COLO668 (cell line): ENCODE measurements around the gene SUCLG2.
"Not testable (repeated sequence)": the region's sequence is repeated elsewhere in the genome, so short reads cannot be mapped to it uniquely, and the experiment has no call there.

Experiments used
- DNase-seq: peaks from one replicate; lab custom pipeline; 2025; ENCODE audit not compliant: unreplicated experiment; lab: John Stamatoyannopoulos, UW

Gene SUCLG2

DNA sequence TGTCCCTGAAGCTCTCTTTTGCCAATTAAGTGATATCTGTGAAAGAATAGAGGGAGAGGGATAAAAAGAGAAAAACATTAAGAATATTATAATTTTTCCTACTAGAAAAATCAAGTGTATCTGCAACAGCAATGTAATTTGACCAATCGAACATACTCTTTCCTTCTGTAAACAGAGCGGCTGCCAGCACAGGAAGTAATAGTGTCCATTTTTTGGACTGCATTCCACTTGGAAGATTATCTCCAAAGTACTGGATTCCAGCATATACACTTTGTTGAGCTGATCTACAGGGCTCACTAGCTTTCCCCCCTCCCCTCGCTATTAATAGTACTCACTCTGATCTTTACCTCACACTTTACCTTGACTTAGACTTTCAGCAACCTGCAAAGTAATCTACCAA, 90.4 kb downstream of the SUCLG2 start:
- no peak for DNase-seq

DNA sequence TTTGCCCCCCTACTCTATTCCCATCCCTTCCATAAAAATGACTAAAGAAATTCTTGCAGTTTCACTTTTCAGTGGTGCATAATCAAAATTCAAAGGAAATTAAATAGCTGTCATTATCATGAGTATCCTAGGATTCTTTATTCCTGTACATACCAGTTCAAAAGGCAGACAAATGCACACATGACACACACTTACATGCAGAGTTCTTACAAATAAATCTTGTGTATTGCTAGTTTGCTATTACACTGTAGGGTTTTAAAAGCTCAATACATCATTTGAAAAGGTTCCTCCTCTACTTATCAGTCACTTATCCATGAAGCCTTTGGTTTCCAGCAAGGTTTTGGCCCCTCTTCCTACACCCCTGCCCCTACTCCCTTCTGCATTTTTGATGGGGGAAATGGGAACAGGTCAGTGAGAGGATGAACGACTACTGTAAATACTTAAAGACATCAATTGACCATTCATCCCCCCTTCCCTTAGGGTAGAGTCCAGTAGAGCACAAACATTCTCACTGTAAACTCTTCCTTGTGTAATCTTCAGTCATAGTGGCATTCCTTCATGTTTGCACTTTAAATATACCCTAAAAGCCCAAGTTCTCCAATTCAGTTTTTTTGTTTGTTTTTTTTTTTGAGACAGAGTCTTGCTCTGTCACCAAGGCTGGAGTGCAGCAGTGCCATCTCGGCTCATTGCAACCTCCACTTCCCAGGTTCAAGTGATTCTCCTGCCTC, 92.6 kb downstream of the SUCLG2 start:
- no peak for DNase-seq

DNA sequence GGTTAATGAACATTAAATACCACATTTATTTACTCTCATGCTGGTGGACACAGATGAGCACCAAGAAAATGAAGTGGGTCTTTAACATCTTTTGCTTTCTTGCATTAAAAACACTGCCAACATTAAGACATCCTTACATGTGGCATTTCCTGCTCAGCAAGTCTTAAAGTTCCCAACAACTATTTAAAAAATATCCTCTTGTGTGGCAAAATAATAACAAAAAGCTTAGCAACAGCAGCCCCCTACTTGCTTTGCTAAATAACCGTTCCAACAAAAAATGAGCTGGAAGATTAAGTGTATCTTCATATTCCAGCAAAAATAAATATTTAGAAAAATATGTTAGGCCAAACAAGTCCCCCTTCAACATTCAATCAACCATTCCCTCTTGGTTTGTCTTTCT, 93.1 kb downstream of the SUCLG2 start:
- DNase-seq, result no peak

DNA sequence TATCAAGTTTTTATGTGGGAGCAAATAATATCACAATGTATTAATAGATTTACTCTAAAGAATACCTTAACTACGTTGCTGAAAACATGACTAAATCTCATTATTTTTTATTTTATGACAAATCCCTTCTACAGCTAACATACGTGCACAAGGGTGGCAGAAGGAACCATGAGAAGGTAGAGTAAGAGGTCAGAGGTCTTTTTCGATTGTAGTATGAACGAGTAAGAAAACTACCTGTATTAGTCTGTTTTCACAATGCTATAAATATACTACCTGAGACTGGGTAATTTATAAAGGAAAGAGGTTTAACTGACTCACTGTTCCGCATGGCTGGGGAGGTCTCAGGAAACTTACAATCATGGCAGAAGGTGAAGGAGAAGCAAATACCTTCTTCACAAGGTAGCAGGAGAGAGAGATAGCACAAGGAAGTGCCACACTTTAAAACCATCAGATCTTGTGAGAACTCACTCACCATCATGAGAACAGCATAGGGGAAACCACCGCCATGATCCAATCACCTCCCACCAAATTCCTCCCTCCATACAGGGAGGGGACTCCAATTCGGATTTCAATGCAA, 95.3 kb downstream of the SUCLG2 start:
- DNase-seq, result no peak

DNA sequence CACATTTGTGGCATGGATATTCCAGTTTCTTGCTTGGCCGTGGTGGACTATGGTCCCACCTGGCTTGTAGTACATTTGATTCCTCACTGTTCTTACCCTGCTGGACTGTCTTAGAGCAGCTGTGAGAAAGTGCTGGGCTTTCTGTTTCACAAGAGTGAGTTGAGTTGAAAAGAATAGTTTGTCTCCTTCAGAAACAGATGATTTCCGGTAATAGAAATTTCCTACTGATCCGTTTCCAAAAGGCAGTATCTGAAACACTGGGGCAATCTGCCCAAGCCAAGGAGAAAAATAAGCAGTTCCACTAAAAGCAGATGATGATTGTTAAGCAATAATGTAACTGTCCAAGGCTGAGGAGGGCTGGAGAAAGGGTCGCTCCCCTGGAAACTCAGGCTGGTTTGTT, 96.0 kb downstream of the SUCLG2 start:
- no peak for DNase-seq

DNA sequence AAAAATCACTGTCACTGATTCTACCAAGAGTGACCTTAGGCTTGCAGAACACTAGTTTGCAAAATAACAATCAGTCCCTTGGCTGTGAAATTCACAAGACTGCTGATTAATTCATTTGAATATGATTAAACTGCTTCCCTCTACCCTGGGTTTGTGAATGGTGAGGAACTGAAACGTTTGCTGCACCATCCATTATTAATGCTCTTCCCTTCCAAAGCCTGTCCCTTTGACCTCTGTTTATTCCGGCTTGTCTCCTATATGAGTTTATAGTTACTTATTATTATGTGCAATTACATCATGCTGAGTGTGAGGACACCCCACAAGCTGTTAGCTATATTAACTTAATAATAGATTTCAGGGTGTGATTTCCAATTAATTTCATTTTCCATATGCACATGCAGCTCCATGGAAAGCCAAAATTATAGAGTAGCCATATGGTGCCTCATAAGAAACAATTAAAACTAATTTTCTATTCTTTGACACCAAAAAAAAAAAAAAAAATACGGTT, 96.5 kb downstream of the SUCLG2 start:
- DNase-seq, result no peak

DNA sequence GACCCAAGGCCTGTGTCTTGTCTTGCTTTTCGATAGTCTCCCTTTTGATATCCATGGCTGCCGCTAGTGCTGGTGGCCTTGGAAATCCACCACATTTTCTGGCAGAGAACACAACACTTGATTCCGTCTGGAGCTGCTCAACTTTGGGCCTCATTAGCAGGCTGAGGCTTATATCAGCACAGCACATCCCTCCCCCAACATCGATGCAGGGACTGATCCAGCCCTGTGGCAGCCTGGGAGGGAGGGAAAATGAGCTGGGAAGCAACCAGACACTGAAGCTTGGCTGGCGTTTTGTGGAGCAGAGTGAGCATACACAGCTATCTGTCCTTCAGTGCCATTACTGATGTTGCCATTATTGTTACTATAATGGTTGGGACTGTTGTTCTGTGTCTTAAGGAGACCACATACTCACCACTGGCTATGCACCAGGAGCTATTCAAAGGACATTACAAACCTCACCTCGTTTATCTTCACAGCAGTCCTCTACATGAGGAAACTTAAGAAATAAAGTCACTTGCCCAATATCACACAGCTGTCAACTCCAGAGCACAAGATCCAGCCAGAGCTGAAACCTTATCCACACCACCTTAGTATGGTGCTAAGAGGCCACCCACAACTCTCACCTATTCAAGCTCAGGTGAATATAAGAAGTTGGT, 102.9 kb downstream of the SUCLG2 start:
- DNase-seq, result no peak

DNA sequence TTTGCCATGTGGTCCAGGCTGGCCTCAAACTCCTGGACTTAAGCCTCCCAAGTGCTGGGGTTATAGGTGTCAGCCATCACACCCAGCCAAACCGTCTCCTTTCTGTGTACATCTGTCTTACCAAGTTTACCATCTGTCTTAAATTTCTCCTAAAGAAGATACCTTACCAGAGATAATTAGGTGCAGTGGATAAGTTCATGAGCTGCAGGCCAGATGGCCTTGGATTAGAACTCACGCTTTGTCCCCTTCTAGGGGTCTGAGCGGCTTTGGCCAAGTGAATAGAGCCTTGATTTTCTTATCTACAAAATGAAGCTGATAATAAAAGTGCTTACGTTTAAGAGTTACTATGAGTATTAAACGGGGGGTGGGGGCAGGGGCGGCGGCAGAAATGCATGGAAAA, 103.9 kb downstream of the SUCLG2 start:
- no peak for DNase-seq

DNA sequence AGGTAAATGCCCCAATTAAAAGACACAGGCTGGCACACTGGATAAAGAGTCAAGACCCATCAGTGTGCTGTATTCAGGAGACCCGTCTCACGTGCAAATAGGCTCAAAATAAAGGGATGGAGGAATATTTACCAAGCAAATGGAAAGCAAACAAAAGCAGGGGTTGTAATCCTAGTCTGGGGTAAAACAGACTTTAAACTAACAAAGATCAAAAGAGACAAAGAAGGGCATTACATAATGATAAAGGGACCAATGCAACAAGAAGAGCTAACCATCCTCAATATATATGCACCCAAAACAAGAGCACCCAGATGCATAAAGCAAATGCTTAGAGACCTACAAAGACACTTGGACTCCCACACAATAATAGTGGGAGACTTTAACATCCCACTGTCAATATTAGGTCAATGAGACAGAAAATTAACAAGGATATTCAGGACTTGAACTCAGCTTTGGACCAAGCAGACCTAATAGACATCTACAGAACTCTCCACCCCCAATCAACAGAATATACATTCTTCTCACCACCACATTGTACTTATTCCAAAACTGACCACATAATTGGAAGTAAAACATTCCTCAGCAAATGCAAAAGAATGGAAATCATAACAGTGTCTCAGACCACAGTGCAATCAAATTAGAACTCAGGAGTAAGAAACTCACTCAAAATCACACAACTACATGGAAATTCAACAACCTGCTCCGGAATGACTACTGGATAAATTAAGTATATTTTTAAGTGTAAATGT, 111.7 kb downstream of the SUCLG2 start:
- not testable (repeated sequence) for DNase-seq

DNA sequence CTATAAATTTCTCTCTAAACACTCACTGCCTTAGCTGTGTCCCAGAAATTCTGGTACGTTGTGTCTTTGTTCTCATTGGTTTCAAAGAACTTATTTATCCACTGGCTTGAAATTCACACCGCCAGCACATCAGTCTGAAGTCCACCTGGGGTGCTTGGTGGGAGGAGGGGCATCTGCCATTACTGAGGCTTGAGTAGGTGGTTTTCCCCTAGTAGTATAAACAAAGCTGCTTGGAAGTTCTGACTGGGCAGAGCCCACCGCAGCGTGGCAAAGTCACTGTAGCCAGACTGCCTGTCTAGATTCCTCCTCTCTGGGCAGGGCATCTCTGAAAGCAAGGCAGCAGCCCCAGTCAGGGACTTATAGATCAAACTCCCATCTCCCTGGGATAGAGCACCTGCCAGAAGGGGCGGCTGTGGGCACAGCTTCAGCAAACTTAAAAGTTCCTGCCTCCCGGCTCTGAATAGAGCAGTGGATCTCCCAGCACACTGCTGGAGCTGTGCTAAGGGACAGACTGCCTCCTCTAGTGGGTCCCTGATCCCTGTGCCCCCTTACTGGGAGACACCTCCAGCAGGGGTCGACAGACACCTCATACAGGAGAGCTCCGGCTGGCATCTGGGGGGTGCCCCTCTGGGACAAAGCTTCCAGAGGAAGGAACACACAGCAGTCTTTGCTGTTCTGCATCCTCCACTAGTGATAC, 114.1 kb downstream of the SUCLG2 start:
- DNase-seq, result no peak

DNA sequence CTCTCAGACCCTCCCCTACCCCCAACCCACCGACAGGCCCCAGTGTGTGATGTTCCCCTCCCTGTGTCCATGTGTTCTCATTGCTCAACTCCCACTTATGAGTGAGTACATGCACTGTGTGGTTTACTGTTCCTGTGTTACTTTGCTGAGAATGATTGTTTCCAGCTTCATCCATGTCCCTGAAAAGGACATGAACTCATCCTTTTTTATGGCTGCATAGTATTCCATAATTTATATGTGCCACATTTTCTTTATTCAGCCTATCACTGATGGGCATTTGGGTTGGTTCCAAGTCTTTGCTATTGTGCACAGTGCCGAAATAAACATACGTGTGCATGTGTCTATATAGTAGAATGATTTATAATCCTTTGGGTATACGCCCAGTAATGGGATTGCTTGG, 117.2 kb downstream of the SUCLG2 start:
- not testable (repeated sequence) for DNase-seq

DNA sequence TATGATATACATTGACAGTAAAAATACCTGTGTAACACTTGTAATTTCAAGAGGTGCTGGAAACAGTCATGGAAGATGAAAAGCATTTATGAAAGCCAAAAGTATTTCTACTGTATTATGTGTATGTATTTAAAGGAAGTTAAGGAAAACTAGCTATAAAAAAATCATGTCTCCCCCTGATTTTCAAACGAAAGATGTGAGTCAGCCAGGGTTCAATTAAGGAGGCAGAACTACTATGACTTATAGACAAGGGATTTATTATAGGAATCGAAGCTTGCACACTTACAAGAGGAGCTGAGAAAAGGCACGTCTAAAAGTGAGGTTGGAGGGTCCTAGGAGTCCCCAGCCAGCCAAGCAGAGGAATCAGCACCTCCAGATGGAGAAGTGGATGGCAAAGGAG, 119.4 kb downstream of the SUCLG2 start:
- DNase-seq, result no peak

DNA sequence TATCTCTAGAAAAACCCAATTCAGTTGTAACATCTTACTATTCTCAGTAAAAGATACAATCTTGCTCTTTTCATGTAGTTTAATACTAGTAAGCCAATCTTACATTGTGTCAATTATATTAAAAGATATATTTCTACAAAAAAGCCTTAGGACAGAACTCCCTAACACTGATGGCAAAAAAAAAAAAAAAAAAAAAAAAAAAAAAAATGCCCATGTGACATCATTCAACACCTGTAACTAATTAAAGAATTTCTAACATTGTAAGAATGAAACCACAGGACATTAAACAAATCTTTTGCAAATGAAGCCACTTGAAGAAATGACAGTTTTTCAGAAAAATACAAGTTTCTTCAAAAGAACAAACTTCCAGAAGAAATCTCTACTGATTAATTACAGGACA, 119.8 kb downstream of the SUCLG2 start:
- DNase-seq, result no peak

DNA sequence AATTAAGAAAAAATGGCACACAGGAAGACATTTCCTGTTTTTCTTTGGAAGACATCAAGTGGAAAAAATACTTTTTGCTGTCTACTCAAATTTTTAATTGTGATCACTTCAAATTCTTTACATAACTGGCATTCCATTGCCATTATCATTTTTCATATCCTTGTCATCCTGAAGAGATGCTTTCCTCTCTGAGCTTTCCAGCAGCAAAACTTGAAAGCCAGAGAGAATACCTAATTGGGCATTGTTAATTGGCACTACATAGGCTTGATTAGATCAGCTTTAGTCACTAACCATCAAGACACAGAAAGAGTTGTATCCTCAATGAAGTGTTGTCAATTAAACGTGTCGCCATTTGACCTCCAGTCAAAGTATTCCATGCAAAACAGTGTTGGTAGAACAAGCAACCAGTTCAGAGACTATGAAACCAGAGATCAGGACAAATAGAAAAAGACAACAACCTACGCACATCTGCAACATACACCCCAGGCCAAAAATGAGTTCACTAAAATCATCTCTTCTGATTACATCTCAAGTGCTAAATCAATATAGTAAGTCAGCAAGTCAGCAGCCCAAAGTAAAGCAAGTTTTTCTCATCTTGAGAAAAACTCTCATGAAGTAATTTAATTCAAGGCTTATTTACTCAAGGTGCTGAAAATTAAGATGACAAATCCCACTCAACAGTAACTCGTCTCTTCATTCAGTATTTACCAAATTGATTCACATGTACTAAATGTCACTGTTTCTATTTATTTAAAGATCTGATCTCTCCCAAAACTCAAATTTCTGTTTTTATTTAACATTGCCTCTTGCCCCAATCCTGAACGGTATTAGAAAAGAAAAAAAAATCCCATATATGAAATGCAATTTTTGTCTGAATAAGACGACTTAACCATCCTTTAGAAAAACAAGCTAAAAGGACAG, 123.0 kb downstream of the SUCLG2 start:
- DNase-seq, result no peak

DNA sequence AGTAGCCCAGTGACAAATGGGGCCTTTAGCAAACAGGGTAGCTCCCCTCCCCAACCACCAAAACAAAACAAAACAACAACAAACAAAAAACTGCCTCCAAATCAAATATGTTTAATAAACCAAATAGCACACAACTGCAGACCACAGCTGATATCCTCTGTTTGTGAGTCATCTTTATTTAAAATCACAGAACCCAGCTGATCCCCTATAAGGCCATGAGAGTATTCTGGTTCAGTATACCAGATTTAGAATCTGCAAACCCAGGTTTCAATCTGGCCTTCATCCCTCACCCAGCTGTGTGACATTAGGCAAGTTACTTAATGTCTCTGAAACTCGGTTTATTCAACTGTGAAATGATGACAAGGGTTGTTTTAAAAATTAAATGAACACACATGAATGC, 124.5 kb downstream of the SUCLG2 start:
- no peak for DNase-seq

DNA sequence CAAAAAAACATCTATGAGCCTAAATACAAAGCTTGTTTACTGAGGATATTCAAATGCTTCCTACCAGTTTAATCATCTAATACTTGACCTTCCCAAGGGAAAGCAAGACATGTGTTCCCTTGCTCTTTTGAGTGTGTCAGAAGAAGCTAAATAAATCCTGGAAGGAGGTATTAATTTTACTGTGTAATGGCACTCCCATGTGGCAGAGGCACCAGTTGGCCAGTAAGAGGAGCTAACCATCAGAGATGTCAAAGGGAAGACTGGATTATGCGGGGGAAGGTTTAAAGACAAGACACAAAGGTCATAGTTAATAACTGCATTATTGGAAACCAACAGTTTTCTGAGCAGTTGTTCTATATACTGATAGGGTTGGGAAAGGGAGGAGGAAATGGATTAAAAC, 125.1 kb downstream of the SUCLG2 start:
- DNase-seq, result no peak

DNA sequence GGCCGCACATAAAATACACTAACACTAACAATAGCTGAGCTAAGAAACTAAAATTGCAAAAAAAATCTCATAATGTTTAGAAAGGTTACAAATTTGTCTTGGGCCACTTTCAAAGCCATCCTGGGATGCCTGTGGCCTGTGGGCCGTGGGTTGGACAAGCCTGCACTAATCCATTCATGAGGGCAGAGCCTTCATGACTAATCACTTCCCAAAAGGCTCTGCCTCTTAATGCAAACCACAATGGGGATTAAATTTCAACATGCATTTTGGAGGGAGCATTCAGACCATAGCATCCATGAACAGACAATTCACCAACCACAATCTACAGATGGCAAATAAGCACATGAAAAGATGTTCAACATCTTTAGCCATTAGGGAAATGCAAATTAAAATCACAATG, 128.2 kb downstream of the SUCLG2 start:
- peak; percentile 1 for DNase-seq

DNA sequence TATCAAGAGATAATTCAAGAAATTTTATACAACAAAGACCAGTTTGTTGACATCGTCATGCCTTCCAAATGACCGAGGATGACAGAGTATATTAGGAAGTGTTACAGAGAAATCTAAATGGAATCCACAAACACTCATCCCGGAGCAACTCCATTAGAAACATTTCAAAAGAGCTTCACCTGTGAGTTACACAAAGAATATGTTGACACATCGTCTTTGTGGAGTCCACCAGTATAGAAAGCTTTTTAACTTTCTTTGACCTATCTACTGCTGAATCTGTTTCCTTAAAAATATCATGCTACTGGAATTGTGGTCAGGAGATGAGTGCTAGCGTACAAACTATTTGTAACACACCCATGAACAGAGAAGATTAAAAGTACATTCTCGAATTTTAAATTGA, 130.4 kb downstream of the SUCLG2 start:
- DNase-seq, result no peak

DNA sequence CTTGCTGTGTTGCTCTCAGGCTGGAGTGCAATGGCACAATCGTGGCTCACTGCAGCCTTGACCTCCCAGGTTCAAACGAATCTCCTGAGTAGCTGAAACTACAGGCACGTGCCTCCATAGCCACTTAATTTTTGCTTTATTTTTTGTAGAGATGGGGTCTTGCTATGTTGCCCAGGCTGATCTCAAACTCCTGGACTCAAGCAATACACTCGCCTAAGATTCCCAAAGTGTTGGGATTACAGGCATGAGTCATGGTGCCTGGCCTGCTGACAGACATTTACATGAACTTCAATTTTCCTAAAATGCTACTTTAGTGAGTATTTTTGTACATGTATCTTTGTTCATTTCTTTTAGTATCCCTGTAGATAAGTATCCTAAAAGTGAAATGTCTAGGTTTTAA, 132.3 kb downstream of the SUCLG2 start:
- DNase-seq, result no peak

DNA sequence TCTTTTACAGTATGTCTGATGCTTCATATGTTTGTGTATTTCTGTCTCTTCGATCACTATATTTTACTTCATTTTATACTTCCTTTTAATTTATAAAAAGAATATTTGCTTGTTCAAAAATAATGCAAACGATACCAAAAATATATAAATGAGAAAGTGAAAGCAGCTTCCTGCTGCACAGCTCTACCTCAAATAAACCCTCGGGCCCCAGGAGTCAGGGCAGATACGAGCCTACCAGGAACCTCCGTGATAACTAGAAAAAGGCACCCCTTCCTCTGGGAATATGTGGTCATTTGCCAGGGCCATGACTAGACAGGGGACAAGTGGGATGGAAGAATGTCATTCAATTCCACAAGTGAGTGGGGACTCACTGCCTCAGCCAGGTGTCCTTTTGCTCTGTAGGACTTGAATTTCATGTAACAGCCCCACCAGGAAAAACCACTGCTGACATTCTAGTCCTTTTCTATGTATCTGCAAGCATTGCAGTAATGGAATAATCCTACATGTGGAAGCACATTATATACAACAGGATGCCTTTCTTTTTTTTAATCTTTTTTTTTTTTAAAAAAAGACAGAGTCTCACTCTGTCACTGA, 133.3 kb downstream of the SUCLG2 start:
- no peak for DNase-seq
